WERI-Rb-1 (cell line): Measurements from ENCODE around the gene GDPD2.

Experiments used
- DNase-seq: peaks from one replicate; pipeline ENCODE4 v3.0.0-alpha.2; 2020
- H3K27ac ChIP-seq: fragments of 250-450 bp; sonication (Bioruptor Pico); 2 replicates; pipeline ENCODE4 v1.5.1; 2020; ENCODE audit warnings: mild to moderate bottlenecking, moderate library complexity
- H3K27me3 ChIP-seq: fragments of 250-450 bp; sonication (Bioruptor Pico); 2 replicates; pipeline ENCODE4 v1.5.1; 2021; ENCODE audit warnings: mild to moderate bottlenecking, low read depth, moderate library complexity; ENCODE audit not compliant: insufficient read depth, severe bottlenecking
- H3K36me3 ChIP-seq: fragments of 250-450 bp; sonication (Bioruptor Pico); 2 replicates; pipeline ENCODE4 v1.5.1; 2020; ENCODE audit warnings: mild to moderate bottlenecking, moderate library complexity
- H3K4me3 ChIP-seq: 2 replicates; pipeline ENCODE4 v1.5.1; 2011; ENCODE audit warnings: low read depth, mild to moderate bottlenecking, control low read depth, low read length
- H3K9me3 ChIP-seq: fragments of 250-450 bp; sonication (Bioruptor Pico); 2 replicates; pipeline ENCODE4 v1.5.1; 2021; ENCODE audit warnings: mild to moderate bottlenecking, moderate library complexity; ENCODE audit not compliant: severe bottlenecking
- CTCF ChIP-seq: IDR thresholded peaks from 2 replicates; pipeline ENCODE4 v1.5.1; 2011; ENCODE audit warnings: low read depth, mild to moderate bottlenecking, control low read depth, inconsistent platforms, low read length

Gene GDPD2

GRCh38 chrX:70479247-70479921, 56.3 kb downstream of the GDPD2 start:
- no peak overlapping the region for H3K4me3 ChIP-seq
- H3K36me3 ChIP-seq: no peaks in the 10 kb centered on the region
- DNase-seq: no peak
- no peak for TF ChIP-seq CTCF
- H3K27ac ChIP-seq: peak overlapping the region; percentile 66
- H3K9me3 ChIP-seq: no peaks in the 10 kb centered on the region
- peaks cover 7% of the 10 kb centered on the region for H3K27me3 ChIP-seq

- peaks cover 7% of the 10 kb centered on the region for H3K27me3 ChIP-seq
- H3K4me3 ChIP-seq: no peak overlapping the region
- TF ChIP-seq CTCF: no peak
- no peak overlapping the region for H3K27ac ChIP-seq
- no peaks in the 10 kb centered on the region for H3K36me3 ChIP-seq
- no peak for DNase-seq
- H3K9me3 ChIP-seq: no peaks in the 10 kb centered on the region
Observed at GRCh38 chrX:70479922-70480659, 57.0 kb downstream of the GDPD2 start.

- Histone ChIP-seq H3K36me3 (no peaks in the 10 kb centered on the region), H3K27ac (no peak overlapping the region), H3K9me3 (no peaks in the 10 kb centered on the region), H3K4me3 (no peak overlapping the region), H3K27me3 (peaks cover 7% of the 10 kb centered on the region)
- peak; percentile 39 for DNase-seq
- no peak for TF ChIP-seq CTCF
Observed at GRCh38 chrX:70480660-70481018, 57.5 kb downstream of the GDPD2 start.

- H3K36me3 ChIP-seq: 0 out of 2 replicates have a peak, but pooled peaks cover 3% of the 10 kb centered on the region
- no peak overlapping the region for H3K4me3 ChIP-seq
- peaks cover 7% of the 10 kb centered on the region for H3K27me3 ChIP-seq
- DNase-seq: peak; percentile 33
- TF ChIP-seq CTCF: no peak
- H3K9me3 ChIP-seq: no peaks in the 10 kb centered on the region
- H3K27ac ChIP-seq: peak overlapping the region; percentile 16
Observed at GRCh38 chrX:70481471-70482270, 58.6 kb downstream of the GDPD2 start.

- Histone ChIP-seq H3K27ac (no peak overlapping the region), H3K9me3 (no peaks in the 10 kb centered on the region), H3K27me3 (peaks cover 7% of the 10 kb centered on the region), H3K4me3 (no peak overlapping the region), H3K36me3 (0 out of 2 replicates have a peak, but pooled peaks cover 3% of the 10 kb centered on the region)
- no peak for TF ChIP-seq CTCF
- no peak for DNase-seq
Observed at GRCh38 chrX:70482300-70482699, 59.2 kb downstream of the GDPD2 start.
